HepG2 (cell line): ENCODE results near the gene WFDC5. TPM values are rescaled to one million over a fixed set of nuclear protein-coding genes. Genes with fewer than 3 reads are reported as not detected.

Source experiments
- ERF ChIP-seq: IDR thresholded peaks from 2 replicates; pipeline ENCODE4 v1.6.1; 2018; ENCODE audit warnings: missing biosample characterization, missing genetic modification reagents
- HCFC1 ChIP-seq: fragments of 150-350 bp; IDR thresholded peaks from 2 replicates; pipeline ENCODE4 v1.6.1; 2014; ENCODE audit warnings: low read depth, low read length
- HNF4A ChIP-seq: sonication (generic); formaldehyde crosslinking; IDR thresholded peaks from 2 replicates; pipeline ENCODE4 v1.4.0; 2020; ENCODE audit warnings: missing genetic modification reagents
- JDP2 ChIP-seq: sonication (generic); formaldehyde crosslinking; IDR thresholded peaks from 2 replicates; pipeline ENCODE4 v1.8.1; 2022; ENCODE audit warnings: missing genetic modification reagents, borderline replicate concordance
- NCOA1 ChIP-seq: sonication (generic); formaldehyde crosslinking; IDR thresholded peaks from 2 replicates; pipeline ENCODE4 v1.9.0; 2021; ENCODE audit warnings: missing genetic modification reagents
- RAD21 ChIP-seq: fragments of 450-650 bp; formaldehyde crosslinking; IDR thresholded peaks from 2 replicates; pipeline ENCODE4 v1.5.0; 2020; ENCODE audit warnings: mild to moderate bottlenecking
- REXO4 ChIP-seq: sonication (generic); formaldehyde crosslinking; IDR thresholded peaks from 2 replicates; pipeline ENCODE4 v1.8.0; 2022; ENCODE audit warnings: missing genetic modification reagents, mild to moderate bottlenecking, borderline replicate concordance
- SMARCC2 ChIP-seq: fragments of 450-650 bp; IDR thresholded peaks from 2 replicates; pipeline ENCODE4 v1.6.1; 2017; ENCODE audit warnings: antibody characterized with exemption, mild to moderate bottlenecking
- TEAD3 ChIP-seq: optimal IDR thresholded peaks from 2 replicates; pipeline ENCODE3; 2016; ENCODE audit warnings: borderline replicate concordance
- ZBTB3 ChIP-seq: sonication (generic); formaldehyde crosslinking; IDR thresholded peaks from 2 replicates; pipeline ENCODE4 v1.4.0; 2020; ENCODE audit warnings: low read depth, mild to moderate bottlenecking, moderate library complexity, missing genetic modification reagents, borderline replicate concordance
- ZNF275 ChIP-seq: sonication (generic); formaldehyde crosslinking; IDR thresholded peaks from 2 replicates; pipeline ENCODE4 v1.8.0; 2022; ENCODE audit warnings: missing genetic modification reagents, mild to moderate bottlenecking, inconsistent platforms, borderline replicate concordance
- ZNF281 ChIP-seq: sonication (generic); formaldehyde crosslinking; IDR thresholded peaks from 2 replicates; pipeline ENCODE4 v1.4.0; 2020; ENCODE audit warnings: missing genetic modification reagents, borderline replicate concordance
- ZNF569 ChIP-seq: sonication (generic); formaldehyde crosslinking; IDR thresholded peaks from 2 replicates; pipeline ENCODE4 v1.5.0; 2020; ENCODE audit warnings: mild to moderate bottlenecking, missing genetic modification reagents, moderate library complexity, borderline replicate concordance
- ZNF672 ChIP-seq: sonication (generic); formaldehyde crosslinking; IDR thresholded peaks from 2 replicates; pipeline ENCODE4 v1.8.1; 2022; ENCODE audit warnings: missing genetic modification reagents
- ZNF687 ChIP-seq: sonication (generic); formaldehyde crosslinking; IDR thresholded peaks from 2 replicates; pipeline ENCODE4 v1.5.1; 2020; ENCODE audit warnings: mild to moderate bottlenecking, missing genetic modification reagents, moderate library complexity
- ZNF720 ChIP-seq: sonication (generic); formaldehyde crosslinking; IDR thresholded peaks from 2 replicates; pipeline ENCODE4 v1.4.0; 2020; ENCODE audit warnings: missing genetic modification reagents
- ZNF770 ChIP-seq: sonication (generic); formaldehyde crosslinking; IDR thresholded peaks from 2 replicates; pipeline ENCODE4 v1.5.0; 2020; ENCODE audit warnings: mild to moderate bottlenecking, missing genetic modification reagents
- ZNF816 ChIP-seq: sonication (generic); formaldehyde crosslinking; IDR thresholded peaks from 2 replicates; pipeline ENCODE4 v1.8.0; 2022; ENCODE audit warnings: missing genetic modification reagents, mild to moderate bottlenecking, borderline replicate concordance
- ZSCAN31 ChIP-seq: sonication (generic); formaldehyde crosslinking; IDR thresholded peaks from 2 replicates; pipeline ENCODE4 v1.5.0; 2020; ENCODE audit warnings: low read depth, mild to moderate bottlenecking, missing genetic modification reagents
- polyA plus RNA-seq, 8 experiments: library from polyadenylated mRNA; depleted of rRNA in 3 of 8; stranded (reverse) in 7 of 8; unstranded in 1 of 8; fragments of >200 nt; fragmentation: Illumina TruSeq in 4 of 8; extraction: Trizol in 4 of 8; gene quantifications; 2 replicates each; pipeline versions ENCODE4 v1.2.1 to v1.2.3, GENCODE V29; 2011 to 2016; ENCODE audit warnings: low read depth in 4 of 8, missing spikeins in 1 of 8, mixed read lengths in 1 of 8; ENCODE audit not compliant: insufficient read depth in 1 of 8
- total RNA-seq, 5 experiments: library from RNA; depleted of rRNA; stranded (reverse); fragments of >200 nt; fragmentation: Illumina TruSeq; extraction: Trizol; gene quantifications; 2 replicates each; pipeline ENCODE4 v1.2.3, GENCODE V29; 2016; ENCODE audit warnings: low read depth in 1 of 5

Gene WFDC5
- total and polyA plus RNA-seq, 2 of the 13 experiments (the other 11 are each of a cell fraction or from before 2014, with no cell fraction given), result not detected

GRCh38 chr20:45138561-45139300 is 23.8 kb upstream of the WFDC5 start (continued):
- TF ChIP-seq ZNF770 (CRISPR knock-in tag) (no peak), ERF (CRISPR knock-in tag) (0 out of 2 replicates have a peak, but pooled peaks have one; percentile 42), ZNF281 (no peak), RAD21 (peak; percentile 74), NCOA1 (CRISPR knock-in tag) (no peak), TEAD3 (CRISPR knock-in tag) (no peak), ZSCAN31 (CRISPR knock-in tag) (no peak), ZNF720 (CRISPR knock-in tag) (0 out of 2 replicates have a peak, but pooled peaks have one; percentile 30), REXO4 (CRISPR knock-in tag) (no peak), ZNF687 (CRISPR knock-in tag) (peak; percentile 27; the same call in 1 of the 2 replicates), HNF4A (CRISPR knock-in tag) (0 out of 2 replicates have a peak, but pooled peaks have one; percentile 3), HCFC1 (no peak), ZBTB3 (CRISPR knock-in tag) (no peak), SMARCC2 (no peak), JDP2 (CRISPR knock-in tag) (no peak), ZNF569 (CRISPR knock-in tag) (no peak), ZNF816 (CRISPR knock-in tag) (no peak), ZNF275 (CRISPR knock-in tag) (no peak), ZNF672 (CRISPR knock-in tag) (no peak)
